Hippocampal formation (tissue), 2 donors: ENCODE results near the gene OXA1L.
A peak's percentile ranks its signal among the peaks of the same experiment; 100 is the strongest.
"Not testable (repeated sequence)": the region's sequence is repeated elsewhere in the genome, so short reads cannot be mapped to it uniquely, and the experiment has no call there.

Experiments used
- DNase-seq, 2 donors: peaks; one replicate each; lab custom pipeline; 2025; lab: John Stamatoyannopoulos, UW

OXA1L gene

DNA sequence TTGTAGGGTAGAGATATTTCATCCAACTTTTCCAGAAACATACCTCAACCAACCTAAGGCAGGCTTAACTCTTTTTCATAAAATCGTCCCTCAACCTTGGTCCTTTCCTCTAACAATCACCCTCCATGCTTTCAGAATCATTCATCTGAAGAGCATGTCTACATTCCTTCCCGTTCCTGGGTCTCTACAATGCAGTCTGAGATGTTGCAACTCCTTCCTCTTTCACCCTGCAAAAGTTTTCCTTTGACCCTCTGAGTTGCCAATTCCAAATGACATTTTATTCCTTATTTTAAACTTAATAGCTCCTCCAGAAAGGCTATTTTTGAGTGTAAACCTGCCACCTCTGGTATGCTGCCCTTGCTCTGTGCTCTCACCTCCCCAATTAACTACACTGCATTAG, 32.0 kb downstream of the OXA1L start:
- DNase-seq = no peak

DNA sequence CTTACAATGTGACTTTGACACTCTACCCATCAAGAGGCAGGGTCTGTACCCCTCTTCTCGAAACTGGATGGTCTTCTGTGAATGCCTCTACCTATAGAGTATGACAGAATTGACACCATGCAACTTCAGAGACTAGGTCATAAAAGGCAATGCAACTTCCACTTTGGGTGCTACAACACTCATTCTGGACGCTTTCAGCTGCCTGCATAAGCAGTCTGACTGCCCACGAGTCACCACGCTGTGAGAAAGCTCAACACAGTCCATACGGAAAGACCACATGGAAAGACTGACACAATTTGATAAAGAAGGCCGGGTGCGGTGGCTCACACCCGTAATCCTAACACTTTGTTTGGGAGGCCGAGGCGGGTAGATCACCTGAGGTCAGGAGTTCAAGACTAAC, 33.9 kb downstream of the OXA1L start:
- DNase-seq = no peak

DNA sequence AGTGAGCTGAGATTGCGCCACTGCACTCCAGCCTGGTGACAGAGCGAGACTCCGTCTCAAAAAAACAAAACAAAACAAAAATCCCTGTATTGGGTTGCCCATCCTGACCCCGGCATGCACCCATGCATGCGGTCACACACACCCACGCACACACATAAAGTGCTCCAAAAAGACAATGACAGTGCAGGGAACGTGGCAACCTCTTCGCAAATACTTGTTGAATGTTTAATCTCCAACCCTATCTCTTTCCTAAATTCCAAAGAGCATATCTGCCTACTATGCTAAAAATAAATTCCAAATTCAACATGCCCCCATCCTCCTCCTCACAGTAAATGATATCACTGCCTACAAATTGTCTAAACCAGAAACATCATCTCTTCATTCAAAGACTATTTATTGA, 35.2 kb downstream of the OXA1L start:
- no peak for DNase-seq

DNA sequence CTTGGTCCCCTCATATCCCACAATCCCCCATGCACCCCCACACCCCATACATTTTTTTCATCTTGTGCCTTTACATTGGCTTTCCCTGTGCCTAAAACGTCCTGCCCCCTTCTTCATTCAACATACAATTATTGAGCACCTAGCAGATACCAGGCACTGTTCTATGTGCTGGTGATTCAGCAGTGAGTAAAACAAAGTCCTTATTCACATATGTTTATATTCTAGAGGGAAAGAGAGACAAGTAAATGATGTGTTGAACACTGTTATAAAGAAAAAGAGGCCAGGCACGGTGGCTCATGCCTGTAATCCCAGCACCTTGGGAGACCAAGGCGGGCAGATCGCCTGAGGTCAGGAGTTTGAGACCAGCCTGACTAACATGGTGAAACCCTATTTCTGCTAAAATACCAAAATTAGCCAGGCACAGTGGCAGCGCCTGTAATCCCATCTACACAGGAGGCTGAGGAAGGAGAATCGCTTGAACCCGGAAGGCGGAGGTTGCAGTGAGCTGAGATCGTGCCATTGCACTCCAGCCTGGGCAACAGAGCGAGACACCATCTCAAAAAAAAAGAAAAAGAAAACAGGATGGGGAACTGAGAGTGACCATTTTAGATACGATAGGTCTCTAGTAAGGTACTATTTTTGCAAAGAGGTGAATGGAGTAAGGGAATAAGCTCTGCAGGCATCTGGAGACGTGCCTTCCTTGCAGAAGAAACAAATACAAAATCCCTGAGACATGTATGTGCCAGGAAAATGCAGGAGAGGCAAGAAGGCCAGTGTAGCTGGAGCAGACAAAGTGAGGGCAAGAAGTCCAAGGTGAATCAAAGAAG, 36.6 kb downstream of the OXA1L start:
- DNase-seq = no peak

- no peak for DNase-seq
These were observed 37.1 kb downstream of the OXA1L start for GRCh38 chr14:22803687-22803974.

- DNase-seq = not testable (repeated sequence)
These were observed 38.7 kb downstream of the OXA1L start for GRCh38 chr14:22805235-22805634.

- no peak for DNase-seq
These were observed 41.1 kb downstream of the OXA1L start for GRCh38 chr14:22807432-22808087.

GRCh38 chr14:22808388-22809209, 42.1 kb downstream of the OXA1L start:
- no peak for DNase-seq

DNA sequence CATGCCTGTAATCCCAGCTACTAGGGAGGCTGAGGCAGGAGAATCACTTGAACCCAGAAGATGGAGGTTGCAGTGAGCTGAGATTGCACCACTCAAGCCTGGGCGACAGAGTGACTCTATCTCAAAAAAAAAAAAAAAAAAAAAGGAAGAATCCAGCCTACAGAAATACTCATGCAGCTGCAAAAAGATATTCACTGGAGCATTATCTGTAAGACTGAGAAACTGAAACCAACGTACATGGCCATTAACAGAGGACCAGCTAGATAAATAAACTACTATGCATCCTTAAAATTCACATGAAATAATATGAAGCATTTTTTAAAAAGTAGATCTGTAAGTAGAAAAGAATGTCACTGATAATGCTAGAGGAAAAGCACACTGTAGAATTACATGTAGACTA, 45.2 kb downstream of the OXA1L start:
- no peak for DNase-seq

DNA sequence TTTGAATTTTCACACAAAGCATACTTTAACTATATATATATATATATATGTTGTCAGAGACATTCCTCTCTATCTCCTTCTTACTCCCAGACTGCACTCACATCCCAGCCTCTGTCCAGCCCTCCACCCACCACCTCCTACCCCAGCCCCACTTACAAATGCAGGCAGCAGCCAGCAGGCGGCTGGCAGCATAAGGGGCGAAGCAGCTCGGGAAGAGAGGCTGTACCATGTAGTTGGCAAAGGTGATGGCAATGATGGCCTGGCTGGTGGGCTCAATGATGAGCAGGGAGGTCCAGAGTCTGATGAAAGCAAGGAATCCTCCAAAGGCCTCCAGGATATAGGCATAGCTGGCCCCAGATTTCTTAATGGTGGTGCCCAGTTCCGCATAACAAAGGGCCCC, 46.3 kb downstream of the OXA1L start:
- DNase-seq = no peak

- DNase-seq = no peak
These were observed 46.7 kb downstream of the OXA1L start for GRCh38 chr14:22813145-22813544.

GRCh38 chr14:22814373-22814772, 47.9 kb downstream of the OXA1L start:
- no peak for DNase-seq

GRCh38 chr14:22814941-22815713, 48.6 kb downstream of the OXA1L start, which contains the start of gene SLC7A7:
Gene SLC7A7, minus strand, starts transcription at chr14:22815435. Its CDS starts 2,037 bp downstream, at chr14:22813398.
- DNase-seq = no peak

GRCh38 chr14:22819151-22819988, 52.9 kb downstream of the OXA1L start:
- peak in 1 of 2 donors; percentile 14 for DNase-seq

DNA sequence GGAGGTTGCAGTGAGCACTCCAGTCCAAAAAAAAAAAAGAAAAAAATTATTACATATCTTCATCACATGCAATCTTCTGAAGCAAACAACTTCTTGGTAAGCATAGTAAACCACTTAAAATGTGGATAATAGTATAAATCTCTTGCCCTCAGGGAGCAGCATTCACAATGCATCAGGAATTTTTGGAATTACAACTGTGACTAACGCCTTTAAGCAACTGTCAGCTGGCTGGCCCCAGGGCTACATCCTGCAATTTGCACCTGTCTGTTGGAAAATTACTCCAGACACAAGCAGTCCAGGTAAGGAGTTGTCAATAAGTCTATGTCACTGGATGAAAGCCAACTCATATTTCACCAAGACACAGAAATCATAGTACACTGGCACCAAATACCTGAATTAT, 54.2 kb downstream of the OXA1L start:
- no peak for DNase-seq

GRCh38 chr14:22821193-22822015, 54.9 kb downstream of the OXA1L start:
- no peak for DNase-seq

DNA sequence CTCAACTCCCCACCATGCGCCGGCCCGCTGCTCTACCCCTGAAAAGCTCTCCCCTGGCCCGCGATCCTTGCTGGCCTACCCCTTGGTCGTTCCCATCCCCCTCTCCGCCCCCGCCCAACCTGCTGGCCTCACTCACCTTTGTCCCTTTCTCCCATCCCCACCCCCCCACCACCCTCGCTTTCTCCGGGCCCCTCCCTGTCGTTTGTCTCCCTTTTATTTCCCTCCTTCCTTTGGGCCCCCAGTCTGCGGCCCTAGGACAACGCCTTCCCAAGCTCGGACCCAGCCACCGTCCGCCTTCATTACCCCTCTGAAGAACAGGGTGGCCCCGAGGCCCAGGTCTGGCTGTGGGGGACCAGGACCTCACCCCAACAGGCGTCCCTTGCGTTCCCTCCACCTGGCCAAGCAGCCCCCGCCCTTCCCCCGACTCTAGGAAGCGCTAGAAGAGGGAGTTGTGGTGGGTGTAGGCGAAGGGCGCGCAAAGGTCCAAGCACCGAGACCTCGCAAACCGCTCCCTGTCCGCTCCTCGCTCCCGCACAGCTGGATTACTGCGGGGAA, 55.6 kb downstream of the OXA1L start:
- no peak for DNase-seq
